GM08714 (cell line): ENCODE measurements around the gene USP2.

Experiments used
- H3K4me3 ChIP-seq: fragments of 200-500 bp; sonication (Bioruptor generic); 2 replicates; pipeline ENCODE4 v1.5.1; 2014; ENCODE audit warnings: mild to moderate bottlenecking, low read length, inconsistent platforms
- ZNF274 ChIP-seq: IDR thresholded peaks from 2 replicates; pipeline ENCODE4 v1.6.1; 2012; ENCODE audit warnings: mild to moderate bottlenecking, low read depth, low read length

The USP2 gene

GRCh38 chr11:119355091-119355843 lies 26.2 kb downstream of the USP2 start:
- H3K4me3 ChIP-seq, result no peak overlapping the region
- TF ChIP-seq ZNF274, result no peak

DNA sequence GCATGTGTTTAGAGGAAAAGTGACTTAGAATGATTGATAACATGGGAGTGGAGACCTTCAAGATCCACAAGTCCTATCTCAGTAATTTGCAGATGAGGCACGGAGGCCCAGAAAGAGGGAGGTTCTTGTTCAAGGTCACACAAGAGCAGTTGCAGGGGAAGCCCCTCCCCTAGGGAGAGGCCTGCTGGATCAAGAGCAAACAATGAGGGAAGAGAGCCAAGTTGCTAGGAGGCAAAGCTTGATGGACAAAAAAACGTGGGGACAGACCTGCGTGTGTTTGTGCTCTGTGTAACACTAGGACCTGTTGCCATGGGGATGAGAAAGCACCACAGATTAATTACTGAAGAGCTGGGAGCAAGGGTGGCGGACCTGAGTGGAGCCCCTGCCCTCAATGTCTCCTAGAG lies 28.6 kb downstream of the USP2 start:
- H3K4me3 ChIP-seq, result no peak overlapping the region
- no peak for TF ChIP-seq ZNF274

- no peak for TF ChIP-seq ZNF274
These were observed 30.3 kb downstream of the USP2 start for GRCh38 chr11:119351232-119351631.

GRCh38 chr11:119350302-119350701 lies 31.2 kb downstream of the USP2 start:
- no peak overlapping the region for H3K4me3 ChIP-seq
- no peak for TF ChIP-seq ZNF274

More at GRCh38 chr11:119351232-119351631, 30.3 kb downstream of the USP2 start:
- no peak overlapping the region for H3K4me3 ChIP-seq

DNA sequence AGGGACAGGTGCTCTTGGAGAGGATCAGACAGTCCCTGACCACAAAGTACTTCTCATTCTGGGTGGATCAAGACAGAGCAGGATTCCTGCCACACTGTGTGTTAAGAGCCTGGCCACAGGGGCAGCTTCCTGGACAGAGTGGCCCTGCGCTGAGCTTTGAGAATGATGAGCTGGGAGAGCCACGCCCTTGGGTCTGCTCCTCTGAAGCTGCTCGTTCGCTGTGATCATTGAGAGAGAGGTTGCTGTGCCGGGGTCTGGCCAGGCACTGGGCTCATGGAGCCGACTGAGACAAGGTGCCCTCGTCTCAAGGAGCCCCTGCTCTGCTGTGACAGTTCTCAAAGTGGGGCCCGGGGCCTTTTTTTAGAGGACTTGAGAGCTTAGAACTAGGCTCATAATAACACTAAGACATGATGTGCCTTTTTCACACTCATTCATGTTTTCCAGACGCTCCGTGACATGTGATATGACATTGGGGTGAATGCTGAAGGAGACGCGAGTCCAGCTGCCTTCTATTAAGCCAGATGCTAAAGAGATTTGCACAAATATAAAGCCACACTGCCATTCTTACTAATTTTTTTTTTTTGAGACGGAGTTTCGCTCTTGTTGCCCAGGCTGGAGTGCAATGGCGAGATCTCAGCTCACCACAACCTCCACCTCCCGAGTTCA lies 33.4 kb downstream of the USP2 start:
- no peak overlapping the region for H3K4me3 ChIP-seq
- no peak for TF ChIP-seq ZNF274

GRCh38 chr11:119347242-119347641 lies 34.2 kb downstream of the USP2 start:
- H3K4me3 ChIP-seq, result no peak overlapping the region
- TF ChIP-seq ZNF274, result no peak

DNA sequence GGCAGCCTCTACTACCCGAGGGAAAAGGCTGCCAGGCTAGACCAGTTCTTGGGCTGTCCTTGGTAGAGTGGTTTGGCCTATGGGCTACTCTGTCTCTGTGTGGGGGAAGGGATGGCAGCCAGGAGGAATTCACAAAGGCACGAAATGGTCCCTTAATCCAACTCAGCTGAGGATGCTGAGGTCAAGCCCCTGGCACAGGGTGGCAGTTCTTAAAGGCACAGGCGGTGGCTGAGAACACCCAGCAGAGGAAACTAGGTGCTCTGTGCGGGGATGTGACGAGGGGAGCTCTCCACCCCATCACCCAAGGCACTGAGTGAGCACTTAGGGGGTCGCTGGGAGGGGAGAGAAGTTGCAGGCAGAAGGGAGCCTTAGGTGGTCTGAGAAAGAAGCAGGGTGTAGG lies 34.9 kb downstream of the USP2 start, which contains the start of gene MFRP:
MFRP (minus strand) TSS at position 101 of the 400 bp plus-strand sequence. CDS start 192 bp downstream, outside the sequence.
- TF ChIP-seq ZNF274, result no peak
- H3K4me3 ChIP-seq, result no peak within 1 kb of the TSS

DNA sequence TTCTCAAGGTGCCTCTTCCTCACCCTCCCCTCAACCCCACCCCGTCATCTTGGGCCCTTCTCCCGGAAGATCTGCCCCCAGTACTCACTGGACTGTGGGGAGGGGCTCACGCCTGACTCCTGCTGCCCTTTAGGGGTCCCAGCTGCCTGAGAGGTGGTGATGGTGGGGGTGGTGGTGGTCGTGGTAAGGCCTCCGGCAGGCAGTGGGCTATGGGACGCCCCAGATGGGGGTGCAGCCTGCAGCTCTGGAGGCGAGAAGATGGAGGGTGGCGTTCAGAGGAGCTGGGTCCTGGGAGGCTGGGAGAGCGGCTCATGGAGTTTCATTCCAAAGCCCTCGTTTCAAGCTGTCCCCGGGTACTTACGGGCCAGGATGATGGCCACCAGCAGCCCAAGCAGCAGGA lies 35.8 kb downstream of the USP2 start:
- H3K4me3 ChIP-seq, result no peak overlapping the region
- TF ChIP-seq ZNF274, result no peak

GRCh38 chr11:119344291-119345010 lies 37.0 kb downstream of the USP2 start:
- no peak for TF ChIP-seq ZNF274
- no peak overlapping the region for H3K4me3 ChIP-seq

GRCh38 chr11:119343726-119344125 lies 37.8 kb downstream of the USP2 start:
- no peak overlapping the region for H3K4me3 ChIP-seq
- no peak for TF ChIP-seq ZNF274

GRCh38 chr11:119342362-119343130 lies 38.9 kb downstream of the USP2 start:
- TF ChIP-seq ZNF274, result no peak
- H3K4me3 ChIP-seq, result no peak overlapping the region

- no peak for TF ChIP-seq ZNF274
These were observed 39.5 kb downstream of the USP2 start for GRCh38 chr11:119342023-119342300.

GRCh38 chr11:119341222-119342022 lies 40.1 kb downstream of the USP2 start:
- no peak overlapping the region for H3K4me3 ChIP-seq
- TF ChIP-seq ZNF274, result no peak

More at GRCh38 chr11:119342023-119342300, 39.5 kb downstream of the USP2 start:
- no peak overlapping the region for H3K4me3 ChIP-seq
